Neural crest cell (in vitro differentiated cells): Measurements from ENCODE around the gene COX7A2L. TPM values are rescaled to one million over a fixed set of nuclear protein-coding genes. Genes with fewer than 3 reads are reported as not detected.

Source experiments
- DNase-seq: peaks from one replicate; pipeline ENCODE4 v3.0.0; 2021; ENCODE audit warnings: low read depth, mixed read lengths, low spot score
- H3K27ac Mint-ChIP-seq: one replicate; pipeline ENCODE4 v1.8.0; 2021; ENCODE audit warnings: mild to moderate bottlenecking, mixed read lengths; ENCODE audit not compliant: unreplicated experiment
- H3K27me3 Mint-ChIP-seq: 2 replicates; pipeline ENCODE4 v1.8.0; 2021; ENCODE audit warnings: low read depth, mild to moderate bottlenecking, mixed read lengths
- H3K36me3 Mint-ChIP-seq: 2 replicates; pipeline ENCODE4 v1.8.0; 2021; ENCODE audit warnings: low read depth, mild to moderate bottlenecking, mixed read lengths
- H3K4me1 Mint-ChIP-seq: 2 replicates; pipeline ENCODE4 v1.8.0; 2021; ENCODE audit warnings: mixed read lengths
- H3K4me3 Mint-ChIP-seq: one replicate; pipeline ENCODE4 v1.8.0; 2021; ENCODE audit warnings: mild to moderate bottlenecking, mixed read lengths
- H3K9me3 Mint-ChIP-seq: 2 replicates; pipeline ENCODE4 v1.8.0; 2021; ENCODE audit warnings: mixed read lengths
- total RNA-seq: library from RNA; stranded (reverse); gene quantifications from 2 replicates; pipeline ENCODE4 v1.2.1, GENCODE V29; 2021
- TF ChIP-seq, protein P1 (sequence below): fragments of 200-600 bp; sonication (generic); conservative IDR thresholded peaks from 2 replicates; pipeline ENCODE4 v1.5.0; 2021; ENCODE audit warnings: antibody characterized with exemption, mild to moderate bottlenecking

The COX7A2L gene
- total RNA-seq, 1 donor from 2014 or later: 94.4 TPM

- TF ChIP-seq, protein P1, sequence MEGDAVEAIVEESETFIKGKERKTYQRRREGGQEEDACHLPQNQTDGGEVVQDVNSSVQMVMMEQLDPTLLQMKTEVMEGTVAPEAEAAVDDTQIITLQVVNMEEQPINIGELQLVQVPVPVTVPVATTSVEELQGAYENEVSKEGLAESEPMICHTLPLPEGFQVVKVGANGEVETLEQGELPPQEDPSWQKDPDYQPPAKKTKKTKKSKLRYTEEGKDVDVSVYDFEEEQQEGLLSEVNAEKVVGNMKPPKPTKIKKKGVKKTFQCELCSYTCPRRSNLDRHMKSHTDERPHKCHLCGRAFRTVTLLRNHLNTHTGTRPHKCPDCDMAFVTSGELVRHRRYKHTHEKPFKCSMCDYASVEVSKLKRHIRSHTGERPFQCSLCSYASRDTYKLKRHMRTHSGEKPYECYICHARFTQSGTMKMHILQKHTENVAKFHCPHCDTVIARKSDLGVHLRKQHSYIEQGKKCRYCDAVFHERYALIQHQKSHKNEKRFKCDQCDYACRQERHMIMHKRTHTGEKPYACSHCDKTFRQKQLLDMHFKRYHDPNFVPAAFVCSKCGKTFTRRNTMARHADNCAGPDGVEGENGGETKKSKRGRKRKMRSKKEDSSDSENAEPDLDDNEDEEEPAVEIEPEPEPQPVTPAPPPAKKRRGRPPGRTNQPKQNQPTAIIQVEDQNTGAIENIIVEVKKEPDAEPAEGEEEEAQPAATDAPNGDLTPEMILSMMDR: no peak
- Mint-ChIP-seq H3K27ac (no peak overlapping the region), H3K36me3 (no peaks in the 10 kb centered on the region), H3K9me3 (peaks cover 5% of the 10 kb centered on the region), H3K4me3 (no peak overlapping the region), H3K27me3 (no peaks in the 10 kb centered on the region), H3K4me1 (no peaks in the 10 kb centered on the region)
- DNase-seq: no peak
These were observed 31.2 kb upstream of the COX7A2L start for GRCh38 chr2:42392191-42392590.

DNA sequence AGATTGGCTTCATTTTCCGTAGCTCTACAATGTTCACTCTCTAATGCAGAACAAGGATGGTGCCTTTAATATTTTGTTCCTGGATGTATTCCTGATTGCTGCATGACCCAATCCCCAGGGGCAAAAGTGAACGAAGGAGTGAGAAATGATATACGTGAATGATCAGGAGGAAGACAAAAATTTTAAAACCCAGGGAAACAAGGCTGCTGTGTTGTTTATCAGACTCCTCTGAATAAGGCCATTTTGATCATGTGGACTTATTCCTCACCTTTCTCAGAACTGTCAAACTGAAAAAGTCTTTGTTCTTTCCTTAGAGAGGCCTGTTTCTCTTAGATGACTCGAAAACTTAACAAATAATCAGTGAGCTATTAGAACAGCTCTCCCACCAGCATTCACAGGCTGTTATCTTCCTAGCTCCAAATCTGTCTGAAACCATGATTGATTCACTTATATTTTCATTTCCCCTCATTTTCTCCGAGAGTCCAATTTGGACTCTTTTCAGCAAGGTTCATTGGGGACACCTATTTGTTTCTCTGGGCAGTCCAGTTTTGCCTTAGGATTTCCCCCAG lies 29.5 kb upstream of the COX7A2L start:
- no peak overlapping the region for H3K4me3 Mint-ChIP-seq
- TF ChIP-seq, protein P1: no peak
- no peaks in the 10 kb centered on the region for H3K4me1 Mint-ChIP-seq
- no peaks in the 10 kb centered on the region for H3K36me3 Mint-ChIP-seq
- DNase-seq: no peak
- H3K9me3 Mint-ChIP-seq: peaks cover 5% of the 10 kb centered on the region
- H3K27me3 Mint-ChIP-seq: no peaks in the 10 kb centered on the region
- no peak overlapping the region for H3K27ac Mint-ChIP-seq

DNA sequence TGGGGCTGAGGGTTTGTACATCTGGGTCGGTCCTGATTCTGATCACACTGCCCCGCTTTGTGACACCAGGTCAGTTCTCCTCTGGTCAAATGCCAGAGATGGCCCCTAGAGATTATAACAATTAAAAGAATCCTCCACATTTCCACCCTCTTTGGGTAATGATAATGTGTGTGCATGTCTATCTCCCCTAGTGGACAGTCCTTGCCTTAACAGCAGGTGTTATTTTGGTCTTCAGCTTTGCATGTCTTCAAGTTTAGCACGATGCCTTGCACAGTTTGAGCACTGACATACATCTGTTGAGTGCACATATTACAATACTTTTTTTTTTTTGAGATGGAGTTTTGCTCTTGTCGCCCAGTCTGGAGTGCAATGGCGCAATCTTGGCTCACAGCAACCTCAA lies 25.7 kb upstream of the COX7A2L start:
- Mint-ChIP-seq H3K4me3 (no peak overlapping the region), H3K27me3 (no peaks in the 10 kb centered on the region), H3K27ac (no peak overlapping the region), H3K9me3 (no peaks in the 10 kb centered on the region), H3K36me3 (no peaks in the 10 kb centered on the region), H3K4me1 (no peaks in the 10 kb centered on the region)
- no peak for DNase-seq
- TF ChIP-seq, protein P1: peak; percentile 58

GRCh38 chr2:42385225-42385624 lies 24.2 kb upstream of the COX7A2L start:
- H3K9me3 Mint-ChIP-seq: no peaks in the 10 kb centered on the region
- H3K27me3 Mint-ChIP-seq: no peaks in the 10 kb centered on the region
- DNase-seq: no peak
- H3K4me3 Mint-ChIP-seq: no peak overlapping the region
- TF ChIP-seq, protein P1: no peak
- no peaks in the 10 kb centered on the region for H3K4me1 Mint-ChIP-seq
- no peak overlapping the region for H3K27ac Mint-ChIP-seq
- H3K36me3 Mint-ChIP-seq: no peaks in the 10 kb centered on the region

DNA sequence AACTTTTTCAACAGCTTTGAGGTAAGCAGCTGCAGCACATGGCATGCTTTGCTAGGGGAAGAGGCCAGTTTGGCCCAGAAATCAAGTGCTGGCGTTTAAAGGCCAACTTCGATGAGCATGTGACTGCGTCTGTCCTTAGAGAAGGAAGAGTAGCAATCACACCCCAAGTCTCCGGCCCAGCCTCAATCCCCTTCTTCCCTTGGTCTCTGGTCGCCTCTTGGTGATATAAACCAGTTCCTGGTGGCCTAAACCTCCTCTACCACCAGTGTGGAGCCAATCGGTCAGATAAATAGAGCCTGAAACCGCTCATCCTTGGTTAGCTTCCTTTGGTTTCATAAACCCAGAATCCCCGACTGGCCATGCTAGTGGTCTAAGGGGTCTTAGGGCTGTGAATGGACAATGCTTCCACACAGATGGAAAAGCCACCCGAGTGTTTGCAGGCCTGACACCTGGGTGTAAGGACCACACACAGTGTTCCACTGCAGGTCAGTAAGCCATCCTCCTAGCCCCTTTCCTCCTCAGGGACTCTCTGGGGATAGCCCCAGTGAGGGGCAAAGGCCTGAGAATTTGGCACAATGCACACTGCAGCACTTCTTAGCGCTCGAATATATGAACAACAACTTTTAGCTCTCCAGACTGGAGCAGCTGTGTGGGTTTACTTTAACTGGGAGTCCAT lies 23.0 kb upstream of the COX7A2L start:
- Mint-ChIP-seq H3K4me1 (no peaks in the 10 kb centered on the region), H3K27me3 (no peaks in the 10 kb centered on the region), H3K36me3 (no peaks in the 10 kb centered on the region), H3K9me3 (no peaks in the 10 kb centered on the region), H3K4me3 (no peak overlapping the region), H3K27ac (no peak overlapping the region)
- TF ChIP-seq, protein P1: no peak
- DNase-seq: no peak
